Non-pigmented ciliary epithelial cell (primary cell): ENCODE measurements around the gene NKTR.

Source experiments
- DNase-seq: peaks from one replicate; pipeline ENCODE4 v3.0.0-alpha.2; 2010; ENCODE audit warnings: low read depth

NKTR gene

DNA sequence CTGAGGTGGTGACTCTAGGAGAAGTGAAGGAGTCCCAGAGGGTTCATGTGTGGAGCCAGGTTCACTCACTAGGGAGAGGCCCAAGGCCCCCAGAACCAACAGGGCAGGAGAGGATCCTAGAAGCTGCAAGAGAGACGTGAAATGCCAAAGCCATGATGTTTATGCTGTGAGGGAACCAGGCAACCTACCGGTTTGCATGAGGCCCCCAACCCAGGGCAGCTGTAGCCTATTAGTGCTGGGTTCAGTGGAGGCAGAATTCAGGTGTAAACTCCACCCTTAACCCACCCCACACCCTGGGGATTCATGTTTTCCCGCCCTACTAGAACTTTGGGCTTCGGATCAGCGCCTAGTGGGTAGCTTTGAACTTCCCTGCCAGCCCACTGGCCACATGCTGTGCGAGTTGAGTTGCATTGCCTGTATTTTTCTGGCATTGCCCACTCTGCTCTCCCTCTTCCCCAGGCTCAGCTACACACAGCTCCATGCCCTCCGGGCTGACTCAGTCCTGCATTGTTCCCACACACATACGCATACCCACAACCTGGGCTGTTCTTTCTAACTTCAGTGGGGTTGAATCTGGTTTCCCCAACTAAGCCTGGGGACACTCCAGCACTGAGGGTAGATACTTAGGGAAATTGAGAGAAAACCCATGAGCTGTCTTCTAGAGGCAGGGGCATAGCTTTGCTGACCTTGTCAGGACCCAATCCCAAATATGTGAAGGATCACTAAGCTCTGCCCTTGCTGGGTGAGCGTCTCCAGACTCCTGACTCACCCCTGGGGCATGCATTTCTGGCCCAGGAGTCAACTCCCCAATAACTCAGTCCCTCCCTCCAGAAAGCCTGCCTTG, 51.0 kb downstream of the NKTR start:
- no peak for DNase-seq

DNA sequence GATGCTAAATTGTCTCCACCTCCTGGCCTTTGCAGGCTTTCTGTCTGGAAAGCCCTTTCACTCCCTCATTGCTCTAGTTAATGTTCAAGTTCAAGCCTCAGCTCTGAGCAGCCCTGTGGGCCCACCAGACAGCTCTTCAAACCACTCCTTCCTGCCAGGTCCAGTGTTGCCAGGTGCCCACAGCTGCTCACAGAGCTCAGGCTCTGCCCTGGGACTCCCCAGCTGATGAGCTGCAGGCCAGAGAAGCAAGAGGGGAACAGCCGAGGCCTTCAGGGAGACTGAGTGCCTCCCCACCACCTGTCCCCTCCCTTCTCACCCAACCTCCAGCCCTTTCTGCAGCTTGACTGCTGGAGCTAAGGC, 51.7 kb downstream of the NKTR start:
- DNase-seq = no peak

DNA sequence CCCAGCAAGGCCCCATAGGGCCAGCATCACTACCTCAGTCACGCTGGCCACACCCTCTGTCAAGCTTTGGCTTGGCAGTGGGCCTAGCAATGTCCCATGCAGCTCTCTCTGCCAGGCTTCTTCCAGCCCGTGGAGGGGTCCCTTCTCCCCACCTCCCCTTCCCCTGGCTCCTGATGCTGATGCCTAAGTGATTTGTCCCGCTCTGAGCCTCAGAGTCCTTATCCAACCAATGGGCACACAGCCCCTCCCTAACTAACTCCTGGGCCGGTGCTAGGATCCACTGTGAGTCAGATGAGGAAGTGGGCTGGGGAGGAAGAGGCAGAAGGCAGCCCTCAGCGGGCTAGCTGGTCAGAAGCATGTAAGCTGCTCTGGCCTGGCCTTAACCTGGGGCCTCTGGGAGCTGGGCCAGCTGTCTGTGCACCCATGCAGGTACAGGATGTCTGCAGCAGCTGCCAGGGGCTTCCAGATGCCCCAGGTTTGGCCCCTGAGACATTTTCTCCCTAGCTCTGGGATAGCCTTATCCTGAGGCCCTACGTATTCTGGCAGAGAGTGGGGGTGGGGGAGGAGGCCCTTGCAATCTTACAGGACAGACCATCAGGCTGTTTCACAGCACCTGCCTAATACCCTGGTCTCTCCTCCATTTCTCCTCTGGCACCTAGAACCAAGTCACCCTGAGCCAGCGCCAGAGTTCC, 52.3 kb downstream of the NKTR start:
- peak; percentile 51 for DNase-seq

DNA sequence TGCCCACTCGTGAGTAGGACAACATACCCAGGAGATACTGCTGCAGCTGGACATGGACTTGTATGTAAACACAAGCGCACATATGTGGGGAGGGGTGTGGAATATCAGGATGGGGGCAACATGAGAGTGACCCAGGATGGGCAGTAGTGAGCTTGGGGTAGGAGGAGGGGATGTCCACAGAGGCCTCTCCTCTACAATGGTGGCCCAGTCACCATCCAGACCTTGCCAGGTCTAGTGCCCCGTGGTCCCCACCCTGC, 52.7 kb downstream of the NKTR start:
- no peak for DNase-seq

DNA sequence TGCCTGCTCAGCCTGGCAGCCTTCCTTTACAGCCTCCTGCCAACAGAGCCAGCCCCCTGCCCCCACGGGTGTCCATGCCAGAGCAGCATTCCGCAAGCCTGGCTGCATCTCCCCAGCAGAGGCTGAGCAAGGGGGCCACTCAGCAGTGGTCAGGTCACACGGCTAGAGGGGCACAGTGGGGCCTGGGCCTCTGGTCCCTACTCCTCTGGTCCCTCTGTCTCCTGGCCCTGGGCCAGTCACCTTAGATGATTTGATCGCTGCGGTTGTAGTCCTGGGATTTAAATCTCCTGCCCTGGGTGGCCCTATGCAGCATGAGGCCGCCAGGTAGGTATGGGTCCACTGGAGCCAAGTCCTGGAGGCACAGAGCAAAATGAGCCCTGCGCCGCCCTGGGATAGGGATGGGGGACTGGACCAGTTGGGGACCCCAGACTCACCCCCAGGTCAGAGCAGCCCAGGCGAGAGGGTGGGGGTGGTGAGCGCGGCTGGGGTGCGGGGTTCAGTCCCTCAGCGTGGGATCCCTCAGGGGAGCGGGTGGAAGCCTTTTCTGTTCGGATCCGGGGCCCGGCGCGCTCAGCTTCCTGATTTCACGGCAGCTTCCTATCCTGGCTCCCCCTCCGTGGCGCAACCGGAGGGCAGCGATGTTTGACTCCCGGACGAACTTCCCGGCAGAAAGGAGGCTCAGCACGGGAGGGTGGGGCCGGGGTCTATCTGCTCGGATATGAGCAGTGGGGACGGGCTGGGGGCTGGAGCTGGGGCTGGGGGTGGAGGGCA, 53.3 kb downstream of the NKTR start, which contains the start of gene ZBTB47:
Gene ZBTB47, plus strand, starts transcription at position 138 of the 771 bp plus-strand sequence. CDS start 4,659 bp downstream, outside the sequence.
- DNase-seq = no peak

DNA sequence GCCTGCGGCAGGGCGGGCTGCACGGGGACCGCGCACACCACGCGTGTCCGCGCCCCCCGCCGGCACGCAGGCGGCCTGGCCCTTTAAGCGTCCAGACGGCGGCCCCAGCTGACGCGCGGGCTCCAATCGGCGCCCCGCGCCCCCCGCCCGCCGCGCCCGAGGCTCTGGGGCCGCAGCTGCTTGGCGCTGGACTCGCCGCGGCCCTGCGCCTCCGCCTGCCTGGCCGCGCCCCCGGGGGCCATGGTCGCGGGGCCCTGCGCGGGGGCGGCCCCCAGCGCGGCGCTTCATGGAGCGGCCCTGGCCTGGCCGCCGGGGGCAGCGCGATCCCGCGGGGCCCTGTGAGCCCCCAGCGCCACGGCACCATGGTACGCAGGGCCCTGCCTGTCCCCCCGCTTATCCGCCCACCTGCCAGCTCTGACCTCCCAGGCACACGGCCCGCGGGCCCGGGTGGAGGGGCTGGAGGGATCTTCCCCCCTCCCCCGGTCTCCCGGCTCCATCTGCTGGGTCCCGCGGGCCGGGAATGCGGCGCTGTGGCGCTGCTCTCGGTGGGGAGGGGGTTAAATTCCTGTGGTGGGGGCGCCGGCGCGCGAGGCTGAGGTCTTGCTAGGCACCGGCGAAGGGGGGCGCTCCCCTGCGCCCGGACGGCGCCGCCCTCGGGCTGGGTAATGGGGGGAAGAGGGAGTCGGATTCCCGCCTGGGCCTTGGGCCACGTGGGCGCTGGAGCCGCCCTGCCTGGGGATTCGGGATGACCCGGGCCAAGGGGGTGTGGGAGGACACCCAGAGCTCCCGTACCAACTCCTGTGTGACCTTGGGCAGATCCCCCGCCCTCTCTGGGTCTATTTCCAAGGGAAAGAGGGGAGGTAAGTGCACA, 54.1 kb downstream of the NKTR start:
- no peak for DNase-seq

DNA sequence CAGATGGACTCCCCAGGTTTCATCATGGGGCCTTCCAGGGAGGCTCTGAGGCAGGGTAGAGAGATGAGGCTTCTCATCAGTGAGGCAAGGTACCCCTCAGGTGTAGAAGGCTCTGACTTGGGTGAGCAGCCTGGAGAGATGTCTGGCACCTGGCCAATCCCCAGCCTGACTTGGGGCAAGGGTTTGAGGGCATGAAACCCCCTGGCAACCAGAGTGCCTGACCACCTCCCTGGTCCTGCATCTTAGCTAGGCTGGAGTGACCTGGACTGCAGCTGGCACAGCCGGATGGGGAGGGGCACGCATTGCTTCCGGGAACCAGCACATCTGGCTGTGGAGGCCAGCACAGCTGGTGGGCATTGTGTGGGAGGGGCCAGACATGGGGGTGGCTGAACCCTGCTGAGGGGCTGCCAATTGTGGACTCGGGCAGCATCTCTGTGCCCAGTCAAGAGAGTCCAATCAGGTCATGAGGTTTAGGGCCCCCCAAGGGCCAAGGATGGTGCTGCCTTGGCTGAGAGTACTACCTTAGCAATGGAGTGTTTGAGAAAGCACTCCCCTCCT, 54.9 kb downstream of the NKTR start:
- no peak for DNase-seq

DNA sequence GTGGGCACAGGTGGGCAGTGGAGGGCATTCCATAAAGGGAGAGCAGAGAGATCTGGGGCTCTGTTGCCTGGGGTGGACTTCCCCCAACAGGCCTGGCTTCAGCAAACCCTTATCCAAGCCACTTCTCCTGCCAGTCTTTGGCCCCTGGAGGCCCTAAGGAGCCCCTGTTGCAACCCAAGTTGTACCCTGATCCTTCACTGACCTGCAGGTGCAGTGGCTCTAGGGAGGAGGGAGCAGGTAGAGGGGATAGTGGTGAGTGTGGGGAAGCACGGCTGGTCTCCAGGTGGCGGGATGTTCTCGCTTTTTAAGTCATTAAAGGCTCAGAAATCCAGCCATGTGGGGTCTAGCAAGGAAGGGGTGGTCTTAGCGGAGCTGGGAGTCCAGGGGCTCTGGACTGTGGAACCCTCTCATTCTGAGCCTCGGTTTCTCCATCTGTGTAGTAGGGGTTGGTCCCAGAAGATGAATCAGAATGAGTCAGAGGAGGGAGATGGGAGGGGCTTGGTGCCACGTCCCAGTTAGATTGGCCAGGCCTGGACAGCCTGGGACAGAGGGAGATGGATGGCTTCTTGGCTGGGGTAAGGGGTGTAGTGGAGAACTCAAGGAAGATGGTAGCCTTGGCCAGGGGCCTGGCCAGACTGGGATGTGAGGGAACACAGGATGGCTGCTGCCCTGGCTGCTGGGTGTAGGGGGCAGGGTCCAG, 55.6 kb downstream of the NKTR start:
- no peak for DNase-seq

DNA sequence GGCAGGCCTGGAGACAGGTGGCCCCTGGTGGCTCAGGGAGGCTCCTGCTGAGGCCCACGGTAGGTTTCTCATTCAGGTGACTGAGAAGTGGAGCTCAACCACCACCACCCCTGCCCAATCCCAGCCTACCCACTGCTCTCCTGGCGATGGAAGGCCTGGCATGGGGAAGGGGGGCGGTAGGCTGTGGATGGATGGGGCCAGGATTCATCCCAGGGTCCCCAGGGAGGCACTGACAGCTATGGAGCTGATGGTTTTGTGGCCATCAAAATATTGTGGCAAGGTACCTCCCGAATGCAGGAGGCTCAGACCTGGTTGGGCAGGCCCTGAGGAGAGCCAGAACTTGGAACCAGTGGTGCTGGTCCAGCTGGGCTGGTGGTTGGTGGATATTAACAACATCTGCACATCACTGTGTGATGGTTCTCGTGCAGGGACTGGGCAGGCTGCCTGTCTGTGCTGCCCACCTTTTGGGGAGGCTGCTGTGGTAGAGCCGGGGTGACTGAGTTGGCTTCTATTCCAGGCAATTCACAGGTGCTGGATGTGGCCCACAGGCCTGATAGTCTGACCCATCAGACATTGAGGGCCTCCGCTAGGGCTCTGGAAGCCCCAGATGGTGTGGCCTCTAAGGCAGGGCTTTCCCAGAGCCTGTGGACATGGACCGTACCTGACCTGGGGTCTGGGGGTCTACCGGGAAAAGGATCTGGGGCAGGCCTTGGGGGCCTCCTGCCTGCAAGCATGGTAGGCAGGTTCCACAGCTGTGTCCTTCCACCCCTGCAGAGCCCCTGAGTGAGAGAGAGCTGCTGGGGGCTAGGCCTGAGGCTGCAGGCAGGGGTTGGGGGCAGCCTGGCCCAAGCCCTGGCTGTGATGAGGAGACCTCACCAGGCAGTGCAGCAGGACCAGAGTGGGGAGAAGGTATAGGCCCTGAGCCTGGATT, 56.5 kb downstream of the NKTR start:
- no peak for DNase-seq

DNA sequence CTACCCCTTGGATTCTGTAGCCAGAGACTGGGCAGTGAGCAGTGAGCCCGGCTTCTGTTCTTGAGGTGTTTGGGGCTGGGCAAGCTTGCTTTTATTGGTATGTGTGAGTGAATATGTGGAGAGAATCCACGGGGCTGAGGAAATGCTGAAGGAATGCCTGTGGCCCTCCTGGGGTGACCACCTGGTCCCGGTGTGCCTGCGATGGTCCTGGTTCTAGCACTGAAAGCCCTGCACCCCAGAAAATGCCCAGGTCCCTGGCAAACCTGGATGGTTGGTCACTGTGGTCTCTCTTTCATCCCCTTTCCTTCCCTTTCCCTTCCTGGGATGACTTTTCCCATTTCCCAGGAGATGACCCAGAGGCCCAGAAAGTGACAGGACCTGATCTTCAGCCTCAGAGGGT, 57.2 kb downstream of the NKTR start:
- no peak for DNase-seq

DNA sequence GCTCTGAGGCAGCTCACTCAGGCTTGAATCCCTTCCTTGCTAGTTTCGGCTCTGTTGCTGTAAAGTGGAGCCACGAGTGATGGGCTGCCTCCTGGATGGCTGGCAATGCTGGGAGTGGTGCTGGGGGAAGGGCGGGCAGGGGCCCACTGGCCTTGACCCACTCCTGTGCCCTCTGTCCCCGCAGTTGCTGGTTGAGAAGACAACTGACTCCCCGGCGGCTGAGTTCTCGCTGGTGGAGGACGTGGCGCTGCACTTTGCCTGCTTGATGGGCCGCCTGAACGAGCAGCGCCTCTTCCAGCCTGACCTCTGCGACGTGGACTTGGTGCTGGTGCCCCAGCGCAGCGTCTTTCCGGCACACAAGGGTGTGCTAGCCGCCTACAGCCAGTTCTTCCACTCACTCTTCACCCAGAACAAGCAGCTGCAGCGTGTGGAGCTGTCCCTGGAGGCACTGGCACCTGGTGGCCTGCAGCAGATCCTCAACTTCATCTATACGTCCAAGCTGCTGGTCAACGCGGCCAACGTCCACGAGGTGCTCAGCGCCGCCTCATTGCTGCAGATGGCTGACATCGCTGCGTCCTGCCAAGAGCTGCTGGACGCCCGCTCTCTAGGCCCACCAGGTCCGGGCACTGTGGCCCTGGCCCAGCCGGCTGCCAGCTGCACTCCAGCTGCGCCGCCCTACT, 57.7 kb downstream of the NKTR start:
- DNase-seq = no peak

DNA sequence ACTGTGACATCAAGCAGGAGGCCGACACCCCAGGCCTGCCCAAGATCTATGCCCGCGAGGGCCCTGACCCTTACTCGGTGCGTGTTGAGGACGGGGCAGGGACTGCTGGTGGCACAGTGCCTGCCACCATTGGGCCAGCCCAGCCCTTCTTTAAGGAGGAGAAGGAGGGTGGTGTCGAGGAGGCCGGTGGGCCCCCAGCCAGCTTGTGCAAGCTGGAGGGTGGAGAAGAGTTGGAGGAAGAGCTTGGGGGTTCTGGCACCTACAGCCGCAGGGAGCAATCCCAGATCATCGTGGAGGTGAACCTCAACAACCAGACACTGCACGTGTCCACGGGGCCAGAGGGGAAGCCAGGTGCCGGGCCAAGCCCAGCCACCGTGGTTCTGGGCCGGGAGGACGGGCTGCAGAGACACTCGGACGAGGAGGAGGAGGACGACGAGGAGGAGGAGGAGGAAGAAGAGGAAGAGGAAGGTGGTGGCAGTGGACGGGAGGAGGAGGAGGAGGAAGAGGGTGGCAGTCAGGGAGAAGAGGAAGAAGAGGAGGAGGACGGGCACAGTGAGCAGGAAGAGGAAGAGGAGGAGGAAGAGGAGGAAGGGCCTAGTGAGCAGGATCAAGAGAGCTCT, 58.4 kb downstream of the NKTR start:
- DNase-seq = no peak

DNA sequence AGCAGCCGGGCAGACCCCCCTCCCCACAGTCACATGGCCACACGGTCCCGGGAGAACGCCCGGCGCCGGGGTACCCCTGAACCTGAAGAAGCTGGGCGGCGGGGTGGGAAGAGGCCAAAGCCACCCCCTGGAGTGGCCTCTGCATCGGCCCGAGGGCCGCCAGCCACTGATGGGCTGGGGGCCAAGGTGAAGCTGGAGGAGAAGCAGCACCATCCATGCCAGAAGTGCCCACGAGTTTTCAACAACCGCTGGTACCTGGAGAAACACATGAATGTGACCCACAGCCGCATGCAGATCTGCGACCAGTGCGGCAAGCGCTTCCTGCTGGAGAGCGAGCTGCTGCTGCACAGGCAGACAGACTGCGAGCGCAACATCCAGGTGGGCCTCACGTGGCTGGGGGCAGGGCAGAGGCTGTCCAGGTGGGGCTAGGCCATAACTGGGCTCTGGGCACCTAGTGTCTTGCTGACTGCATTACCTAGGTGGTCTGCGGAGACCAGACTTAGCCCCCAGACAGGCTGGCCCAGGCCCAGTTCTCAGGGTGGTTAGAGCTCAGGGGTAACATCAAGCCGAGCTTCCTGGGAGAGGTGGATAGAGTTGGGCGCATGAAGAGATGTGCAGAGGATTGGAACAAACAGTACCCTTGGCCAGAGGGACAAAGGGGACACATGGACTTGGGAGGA, 59.1 kb downstream of the NKTR start:
- DNase-seq = no peak

DNA sequence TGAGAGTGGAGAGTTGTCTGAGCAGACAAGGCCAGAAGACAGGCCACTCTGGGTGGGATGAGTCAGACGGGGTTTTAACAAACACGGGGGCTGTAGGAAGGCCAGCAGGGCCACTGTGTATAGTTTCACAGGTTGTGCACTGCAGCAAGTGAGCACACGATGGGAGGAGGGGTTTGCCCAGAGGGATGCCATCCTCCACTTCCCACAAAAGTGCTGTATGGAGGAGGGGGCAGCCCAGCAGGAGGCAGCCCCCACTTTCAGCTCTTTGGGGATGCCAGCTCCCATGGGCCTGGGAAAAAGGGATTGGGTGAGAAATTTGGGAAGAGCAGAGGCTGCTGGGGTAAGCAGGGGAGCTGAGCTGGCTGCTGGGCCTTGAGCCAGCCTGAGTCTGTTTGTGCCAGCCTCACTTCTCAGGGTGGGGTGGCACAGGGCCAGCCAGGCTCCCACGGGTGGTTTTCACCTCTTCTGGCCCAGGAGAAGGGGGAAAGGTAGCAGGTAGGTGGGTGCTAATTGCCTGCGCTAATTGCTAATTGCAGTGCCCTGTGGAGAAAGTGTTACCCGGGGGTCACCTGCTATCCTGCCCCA, 59.7 kb downstream of the NKTR start:
- DNase-seq = no peak

DNA sequence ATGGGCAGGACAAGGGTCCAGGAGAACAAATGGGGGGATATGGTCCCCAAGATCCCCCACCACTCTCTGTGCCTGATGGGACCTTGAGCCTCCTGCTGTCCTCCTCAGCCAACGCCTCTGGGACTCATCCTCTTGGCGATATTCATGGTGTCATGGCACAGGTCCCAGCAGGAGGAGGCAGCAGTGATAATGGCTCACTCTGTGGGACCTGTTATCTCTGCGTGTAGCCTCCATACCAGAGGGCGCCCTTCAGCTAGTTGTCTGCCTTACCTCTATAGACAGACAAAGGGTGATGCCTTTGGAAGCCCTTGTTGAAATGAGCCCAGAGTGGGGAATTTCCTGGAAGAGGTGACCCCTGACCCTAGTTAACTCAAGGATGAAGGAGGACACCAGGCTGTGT, 60.4 kb downstream of the NKTR start:
- DNase-seq = no peak

DNA sequence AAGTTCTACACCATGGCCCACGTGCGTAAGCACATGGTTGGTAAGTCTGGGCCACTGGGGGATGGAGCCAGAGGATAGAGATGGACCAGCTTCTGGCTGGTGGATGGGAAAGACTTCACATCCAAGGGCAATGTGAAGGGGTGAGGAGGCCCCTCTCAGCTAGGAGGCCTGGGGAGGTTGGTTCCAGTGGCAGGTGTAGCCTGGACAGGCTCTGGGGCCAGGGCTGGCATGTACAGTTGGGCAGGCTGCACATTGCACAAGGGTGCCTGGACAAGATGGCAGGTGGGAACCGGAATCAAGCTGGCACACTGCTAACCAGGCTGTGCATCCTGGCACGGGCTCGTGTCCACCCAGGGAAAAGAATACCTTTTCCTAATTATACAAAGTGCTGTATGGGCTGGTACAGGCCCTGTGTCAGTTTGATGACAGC, 61.1 kb downstream of the NKTR start:
- DNase-seq = no peak

DNA sequence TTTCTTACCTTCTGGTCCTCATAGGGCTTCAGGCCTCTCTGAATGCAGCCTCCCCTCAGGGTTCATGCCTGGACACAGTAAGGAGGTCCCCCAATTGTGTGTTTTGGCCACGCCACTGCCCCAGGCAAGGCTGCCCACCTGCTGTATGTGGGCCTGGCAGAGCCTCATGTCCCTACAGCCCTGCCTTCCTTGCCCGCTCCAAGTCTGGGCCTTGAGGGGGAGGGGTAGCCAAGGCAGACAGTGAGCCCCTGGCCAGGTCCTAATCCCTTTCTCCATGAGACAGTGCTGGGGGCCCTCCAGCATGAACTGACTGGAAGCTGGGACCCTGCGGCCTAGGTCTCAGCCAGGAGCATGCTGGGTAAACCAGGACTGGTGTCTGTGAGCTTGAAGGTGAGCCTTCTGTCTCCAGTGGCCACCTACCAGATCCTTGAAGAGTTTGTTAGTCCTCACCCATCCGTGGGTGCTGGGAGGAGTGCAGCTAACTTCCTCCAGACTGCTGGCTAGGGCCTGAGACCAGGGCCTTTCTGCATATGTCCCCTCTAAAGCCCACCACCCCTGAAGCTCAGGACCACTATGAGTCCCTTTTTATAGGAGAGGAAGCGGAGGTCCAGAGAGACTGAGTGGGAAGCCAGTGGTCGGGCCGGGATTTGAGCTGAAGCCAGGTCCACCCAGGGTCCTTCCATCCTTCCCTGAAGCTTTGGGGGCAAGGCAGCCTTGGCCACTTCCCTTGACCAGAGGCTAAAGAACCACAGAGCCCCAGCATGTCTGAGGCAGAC, 61.7 kb downstream of the NKTR start:
- no peak for DNase-seq
